ENCODE data around the gene ARMC8. TPM values are rescaled to one million over a fixed set of nuclear protein-coding genes. Genes with fewer than 3 reads are reported as not detected.

ARMC8 gene
- total RNA-seq, 1 experiment from 2014 or later = 32.4 TPM

DNA sequence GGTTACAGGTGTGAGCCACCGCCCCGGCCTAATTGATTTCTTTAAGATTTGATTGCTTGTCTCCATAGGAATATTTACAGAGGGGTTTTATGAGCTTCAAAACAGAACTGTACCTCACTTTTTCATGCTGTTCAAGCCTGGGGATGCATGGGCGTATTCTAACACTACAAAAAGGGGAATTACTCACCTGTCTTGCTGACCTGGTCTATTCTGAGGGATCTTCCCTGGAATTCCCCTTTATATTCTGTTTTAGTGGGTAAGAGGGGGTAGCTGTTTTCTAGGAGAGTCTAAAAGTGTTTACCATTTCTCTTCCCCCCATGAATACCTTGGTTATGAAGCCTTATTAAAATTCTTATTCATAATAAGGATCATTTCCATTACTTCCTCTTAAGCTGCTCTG lies 94.5 kb downstream of the ARMC8 start:
- Histone ChIP-seq H3K4me1 (replicated peaks; ENCODE audit: insufficient read depth) (no peaks in the 10 kb centered on the region), H3K27me3 (ENCODE audit: insufficient read depth, low read depth) (no peaks in the 10 kb centered on the region), H3F3A (ENCODE audit: insufficient read depth, low read depth) (no peaks in the 10 kb centered on the region), H3K79me2 (ENCODE audit: low read depth) (no peaks in the 10 kb centered on the region), H3K36me3 (ENCODE audit: low read depth) (no peaks in the 10 kb centered on the region), H3K9me2 (ENCODE audit: insufficient read depth) (no peaks in the 10 kb centered on the region), H3K4me2 (no peak overlapping the region), H2AFZ (no peak overlapping the region), H3K27ac (no peak overlapping the region), H3K9me3 (ENCODE audit: insufficient read depth, low read depth) (no peaks in the 10 kb centered on the region), H3K4me3 (no peak overlapping the region), H4K20me1 (ENCODE audit: insufficient read depth) (no peaks in the 10 kb centered on the region; the same call in 1 of the 2 replicates)
- ChIA-PET POLR2A (ENCODE audit: unreplicated experiment) (no interaction called here), CTCF (interaction anchor here (0.9 kb wide), 1 partner anchor 214 kb away, joined by 3 read pairs; no protein-coding TSS in a partner anchor)
- no peak for DNase-seq
- TF ChIP-seq EZH2 (IDR thresholded peaks at IDR 0.05; ENCODE audit: low read depth) = no peak
- TF ChIP-seq, protein P1, sequence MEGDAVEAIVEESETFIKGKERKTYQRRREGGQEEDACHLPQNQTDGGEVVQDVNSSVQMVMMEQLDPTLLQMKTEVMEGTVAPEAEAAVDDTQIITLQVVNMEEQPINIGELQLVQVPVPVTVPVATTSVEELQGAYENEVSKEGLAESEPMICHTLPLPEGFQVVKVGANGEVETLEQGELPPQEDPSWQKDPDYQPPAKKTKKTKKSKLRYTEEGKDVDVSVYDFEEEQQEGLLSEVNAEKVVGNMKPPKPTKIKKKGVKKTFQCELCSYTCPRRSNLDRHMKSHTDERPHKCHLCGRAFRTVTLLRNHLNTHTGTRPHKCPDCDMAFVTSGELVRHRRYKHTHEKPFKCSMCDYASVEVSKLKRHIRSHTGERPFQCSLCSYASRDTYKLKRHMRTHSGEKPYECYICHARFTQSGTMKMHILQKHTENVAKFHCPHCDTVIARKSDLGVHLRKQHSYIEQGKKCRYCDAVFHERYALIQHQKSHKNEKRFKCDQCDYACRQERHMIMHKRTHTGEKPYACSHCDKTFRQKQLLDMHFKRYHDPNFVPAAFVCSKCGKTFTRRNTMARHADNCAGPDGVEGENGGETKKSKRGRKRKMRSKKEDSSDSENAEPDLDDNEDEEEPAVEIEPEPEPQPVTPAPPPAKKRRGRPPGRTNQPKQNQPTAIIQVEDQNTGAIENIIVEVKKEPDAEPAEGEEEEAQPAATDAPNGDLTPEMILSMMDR (conservative IDR thresholded peaks at IDR 0.05) = no peak
- intact Hi-C loops (cut with micrococcal nuclease; ENCODE audit: unreplicated experiment) = no loop called here
- no TSS peak for BruUV-seq (replicated peaks)

DNA sequence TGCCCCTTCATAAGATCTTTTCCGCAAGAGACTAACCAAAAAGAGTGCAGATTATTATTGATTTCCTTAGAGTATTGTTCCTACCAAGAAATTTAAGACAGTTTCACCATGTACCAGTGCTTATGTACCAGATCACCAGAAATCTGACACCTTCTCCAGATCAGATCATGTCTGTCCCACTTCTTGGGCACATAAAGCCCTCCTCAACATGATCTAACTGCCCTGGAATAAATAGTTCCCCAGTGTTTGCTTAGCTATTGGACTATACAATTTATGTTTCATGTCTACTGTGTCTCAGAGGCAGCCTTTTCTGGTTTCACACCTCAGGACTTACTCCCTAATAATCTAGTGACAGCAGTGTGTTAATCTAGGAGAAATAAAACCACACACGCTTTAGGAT lies 95.7 kb downstream of the ARMC8 start:
- no peak overlapping the region for H3K4me3 ChIP-seq
- H3K27me3 ChIP-seq (ENCODE audit: insufficient read depth, low read depth) = no peaks in the 10 kb centered on the region
- no peak overlapping the region for H2AFZ ChIP-seq
- no peaks in the 10 kb centered on the region for H3K36me3 ChIP-seq (ENCODE audit: low read depth)
- no peaks in the 10 kb centered on the region for H3K9me3 ChIP-seq (ENCODE audit: insufficient read depth, low read depth)
- no peaks in the 10 kb centered on the region for H3F3A ChIP-seq (ENCODE audit: insufficient read depth, low read depth)
- H3K27ac ChIP-seq = no peak overlapping the region
- no peak overlapping the region for H3K4me2 ChIP-seq
- no peaks in the 10 kb centered on the region for H3K9me2 ChIP-seq (ENCODE audit: insufficient read depth)
- H4K20me1 ChIP-seq (ENCODE audit: insufficient read depth) = no peaks in the 10 kb centered on the region
- TF ChIP-seq, protein P1 (conservative IDR thresholded peaks at IDR 0.05) = no peak
- no peaks in the 10 kb centered on the region for H3K79me2 ChIP-seq (ENCODE audit: low read depth)
- H3K4me1 ChIP-seq (replicated peaks; ENCODE audit: insufficient read depth) = no peaks in the 10 kb centered on the region
- intact Hi-C loops (cut with micrococcal nuclease; ENCODE audit: unreplicated experiment) = no loop called here
- DNase-seq = no peak
- no TSS peak for BruUV-seq (replicated peaks)
- ChIA-PET CTCF (no interaction called here), POLR2A (ENCODE audit: unreplicated experiment) (no interaction called here)

DNA sequence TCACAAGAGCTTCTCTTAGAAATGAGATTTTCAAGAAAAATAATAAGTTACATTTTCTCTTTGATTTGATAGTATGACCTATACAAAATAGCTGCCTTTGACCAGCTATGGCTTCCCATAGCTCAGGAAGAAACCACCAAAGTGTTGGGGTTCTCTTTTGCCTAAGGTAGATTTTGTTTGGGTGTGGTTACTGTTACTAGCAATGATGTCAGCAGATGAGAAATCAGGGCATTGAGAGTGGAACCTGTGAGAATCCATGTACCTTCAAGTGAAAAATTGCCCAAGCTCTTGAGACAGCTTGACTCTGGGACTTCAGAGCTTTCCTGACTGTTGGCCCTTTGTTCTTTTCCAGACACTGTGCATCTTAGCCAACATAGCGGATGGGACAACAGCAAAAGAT lies 97.0 kb downstream of the ARMC8 start:
- H3F3A ChIP-seq (ENCODE audit: insufficient read depth, low read depth) = no peaks in the 10 kb centered on the region
- no peaks in the 10 kb centered on the region for H3K4me1 ChIP-seq (replicated peaks; ENCODE audit: insufficient read depth)
- no peaks in the 10 kb centered on the region for H3K9me3 ChIP-seq (ENCODE audit: insufficient read depth, low read depth)
- no peaks in the 10 kb centered on the region for H3K9me2 ChIP-seq (ENCODE audit: insufficient read depth)
- H2AFZ ChIP-seq = no peak overlapping the region
- BruUV-seq (replicated peaks) = no TSS peak
- intact Hi-C loops (cut with micrococcal nuclease; ENCODE audit: unreplicated experiment) = no loop called here
- H3K4me2 ChIP-seq = no peak overlapping the region
- DNase-seq = no peak
- no peak overlapping the region for H3K27ac ChIP-seq
- no peak overlapping the region for H3K4me3 ChIP-seq
- TF ChIP-seq EZH2 (IDR thresholded peaks at IDR 0.05; ENCODE audit: low read depth) = no peak
- TF ChIP-seq, protein P1 (conservative IDR thresholded peaks at IDR 0.05) = no peak
- ChIA-PET CTCF (no interaction called here), POLR2A (ENCODE audit: unreplicated experiment) (interaction anchor here (0.5 kb wide), 1 partner anchor 896 kb away, joined by 4 read pairs; no protein-coding TSS in a partner anchor)
- H3K79me2 ChIP-seq (ENCODE audit: low read depth) = no peaks in the 10 kb centered on the region
- H4K20me1 ChIP-seq (ENCODE audit: insufficient read depth) = no peaks in the 10 kb centered on the region
- no peaks in the 10 kb centered on the region for H3K36me3 ChIP-seq (ENCODE audit: low read depth)
- no peaks in the 10 kb centered on the region for H3K27me3 ChIP-seq (ENCODE audit: insufficient read depth, low read depth)

Data from PC-9 (cell line).